GM12878 (cell line): ENCODE data around the gene PCDHGB2. TPM values are rescaled to one million over a fixed set of nuclear protein-coding genes. Genes with fewer than 3 reads are reported as not detected.
"Not testable (repeated sequence)": the region's sequence is repeated elsewhere in the genome, so short reads cannot be mapped to it uniquely, and the experiment has no call there.

Experiments
- ATAC-seq: fragments of 200-7000 bp; cut with Tn5 transposase; 3 replicates; pipeline ENCODE4 v1.9.1; 2020; ENCODE audit warnings: mild to moderate bottlenecking, moderate library complexity
- BruUV-seq: library from RNA; stranded (reverse); fragments of 400-500 nt; replicated peaks from 2 replicates; lab custom pipeline; 2021; lab: Mats Ljungman, UMichigan
- CTCF ChIA-PET: fragments of 300-600 bp; sonication (Branson Sonifier 250); formaldehyde crosslinking; extraction: SDS; loops from one replicate; lab custom pipeline; 2021; ENCODE audit warnings: inconsistent platforms; lab: Yijun Ruan, JAX
- POLR2A ChIA-PET: fragments of 350-600 bp; formaldehyde crosslinking; extraction: SDS; loops from one replicate; lab custom pipeline; 2021; ENCODE audit warnings: inconsistent platforms; lab: Charles Lee
- RAD21 ChIA-PET: fragments of 300-600 bp; sonication (Branson Sonifier 250); formaldehyde crosslinking; loops from one replicate; lab custom pipeline; 2023; ENCODE audit warnings: antibody characterized with exemption; ENCODE audit not compliant: unreplicated experiment; lab: Charles Lee
- SMC1A ChIA-PET: fragments of 300-600 bp; sonication (Branson Sonifier 250); formaldehyde crosslinking; loops from one replicate; lab custom pipeline; 2023; ENCODE audit not compliant: unreplicated experiment, uncharacterized antibody; lab: Charles Lee
- DNase-seq: peaks from one replicate; pipeline ENCODE4 v3.0.0-alpha.2; 2011; ENCODE audit warnings: low read depth, low spot score
- FAIRE-seq: peaks from 3 replicates; lab custom pipeline; 2011; peaks lifted over from hg19 to GRCh38; lab: Jason Lieb, UNC
- H2AFZ ChIP-seq: 2 replicates; pipeline ENCODE4 v1.6.0; 2011; ENCODE audit warnings: low read depth, low read length, control low read depth; ENCODE audit not compliant: control insufficient read depth
- H3K27ac ChIP-seq: 2 replicates; pipeline ENCODE4 v1.5.1; 2011; ENCODE audit warnings: control low read depth; ENCODE audit not compliant: control insufficient read depth, insufficient read depth
- H3K27me3 ChIP-seq, 2 experiments: replicated peaks in 1 of 2; 2 replicates each; pipeline versions ENCODE4 v1.6.0 to v1.6.1; 2011; ENCODE audit warnings: low read length in 1 of 2; ENCODE audit not compliant: control insufficient read depth in 2 of 2, insufficient read depth in 2 of 2
- H3K36me3 ChIP-seq, 2 experiments: 2 replicates each; pipeline ENCODE4 v1.5.1; 2011; ENCODE audit warnings: low read length in 1 of 2; ENCODE audit not compliant: control insufficient read depth in 2 of 2, insufficient read depth in 2 of 2
- H3K4me1 ChIP-seq: 2 replicates; pipeline ENCODE4 v1.6.1; 2011; ENCODE audit warnings: mild to moderate bottlenecking, low read length, moderate library complexity, mixed read lengths; ENCODE audit not compliant: control insufficient read depth, insufficient read depth
- H3K4me2 ChIP-seq: 2 replicates; pipeline ENCODE4 v1.6.0; 2011; ENCODE audit warnings: control low read depth; ENCODE audit not compliant: control insufficient read depth, insufficient read depth
- H3K4me3 ChIP-seq: fragments of 200-600 bp; sonication (generic); 2 replicates; pipeline ENCODE4 v1.5.1; 2016
- H3K79me2 ChIP-seq: 2 replicates; pipeline ENCODE4 v1.6.0; 2011; ENCODE audit warnings: low read length; ENCODE audit not compliant: control insufficient read depth, insufficient read depth
- H3K9ac ChIP-seq: 2 replicates; pipeline ENCODE4 v1.8.0; 2011; ENCODE audit warnings: low read length, control low read depth, mixed read lengths; ENCODE audit not compliant: control insufficient read depth, insufficient read depth
- H3K9me3 ChIP-seq: replicated peaks from 3 replicates; pipeline ENCODE4 v1.5.1; 2011; ENCODE audit warnings: mild to moderate bottlenecking, low read length; ENCODE audit not compliant: control insufficient read depth, insufficient read depth
- H4K20me1 ChIP-seq: 2 replicates; pipeline ENCODE4 v1.6.0; 2011; ENCODE audit not compliant: control insufficient read depth, insufficient read depth
- CBX5 ChIP-seq: sonication (generic); IDR thresholded peaks from 2 replicates; pipeline ENCODE4 v1.6.1; 2016; ENCODE audit warnings: low read depth, moderate library complexity, mild to moderate bottlenecking, inconsistent platforms
- NRF1 ChIP-seq: conservative IDR thresholded peaks from 2 replicates; pipeline ENCODE4 v1.6.1; 2011; ENCODE audit warnings: mild to moderate bottlenecking, low read depth, low read length, improper control_type of control experiment
- RAD21 ChIP-seq: IDR thresholded peaks from 2 replicates; pipeline ENCODE4 v1.6.1; 2011; ENCODE audit warnings: mild to moderate bottlenecking, low read depth, low read length, moderate library complexity; ENCODE audit not compliant: insufficient read depth
- WGBS: methylation state at CpG from one replicate; pipeline ENCODE4 v1.1.6; 2016; ENCODE audit warnings: low lambda C conversion rate; ENCODE audit not compliant: insufficient replicate concordance, insufficient coverage; ENCODE audit errors: missing lambda C conversion rate; 5-methylcytosine and 5-hydroxymethylcytosine counted together
- in situ Hi-C: fragments of 300-500 bp; cut with MboI; formaldehyde crosslinking; loops from 9 replicates; pipeline ENCODE4 v1.14.3; 2018; ENCODE audit warnings: mixed read lengths
- intact Hi-C: fragments of 100-400 bp; cut with micrococcal nuclease; formaldehyde crosslinking; loops from one replicate; pipeline ENCODE4 v1.14.2; 2022; ENCODE audit not compliant: unreplicated experiment
- polyA plus RNA-seq, 11 experiments: library from polyadenylated mRNA; depleted of rRNA in 4 of 11; unstranded in 6 of 11; stranded (reverse) in 5 of 11; fragments of >200 nt; fragmentation: Nextera tagmentation in 4 of 11; fragmentation: Illumina TruSeq in 1 of 11; extraction: Ambion mirVana in 4 of 11; extraction: Trizol in 1 of 11; gene quantifications; 1 replicate in 1 of 11; 2 replicates in 10 of 11; pipeline versions ENCODE4 v1.2.1 to v1.2.3, GENCODE V29; 2011 to 2016; ENCODE audit warnings: inconsistent platforms in 2 of 11, missing spikeins in 2 of 11, low read depth in 1 of 11
- total RNA-seq, 4 experiments: library from RNA; depleted of rRNA in 3 of 4; stranded (reverse); fragments of >200 nt in 3 of 4; fragmentation: Illumina TruSeq in 1 of 4; extraction: Trizol in 1 of 4; gene quantifications; 2 replicates each; pipeline versions ENCODE4 v1.2.1 to v1.2.3, GENCODE V29; 2013 to 2021
- TF ChIP-seq, protein P1 (sequence below), 3 experiments: IDR thresholded peaks in 2 of 3; conservative IDR thresholded peaks in 1 of 3; 2 replicates each; pipeline ENCODE4 v1.5.1; 2011; ENCODE audit warnings: low read depth in 3 of 3, low read length in 3 of 3, mild to moderate bottlenecking in 3 of 3, control low read depth in 2 of 3, moderate library complexity in 2 of 3, inconsistent platforms in 1 of 3, mixed read lengths in 1 of 3; ENCODE audit not compliant: control insufficient read depth in 2 of 3, insufficient read depth in 1 of 3; ENCODE audit errors: extremely low read depth in 1 of 3

The PCDHGB2 gene
- total and polyA plus RNA-seq, 10 of the 15 experiments (the other 5 are each of a cell fraction or from before 2014, with no cell fraction given) = 0.06 to 0.38 (median 0.19) TPM; not detected in 2

DNA sequence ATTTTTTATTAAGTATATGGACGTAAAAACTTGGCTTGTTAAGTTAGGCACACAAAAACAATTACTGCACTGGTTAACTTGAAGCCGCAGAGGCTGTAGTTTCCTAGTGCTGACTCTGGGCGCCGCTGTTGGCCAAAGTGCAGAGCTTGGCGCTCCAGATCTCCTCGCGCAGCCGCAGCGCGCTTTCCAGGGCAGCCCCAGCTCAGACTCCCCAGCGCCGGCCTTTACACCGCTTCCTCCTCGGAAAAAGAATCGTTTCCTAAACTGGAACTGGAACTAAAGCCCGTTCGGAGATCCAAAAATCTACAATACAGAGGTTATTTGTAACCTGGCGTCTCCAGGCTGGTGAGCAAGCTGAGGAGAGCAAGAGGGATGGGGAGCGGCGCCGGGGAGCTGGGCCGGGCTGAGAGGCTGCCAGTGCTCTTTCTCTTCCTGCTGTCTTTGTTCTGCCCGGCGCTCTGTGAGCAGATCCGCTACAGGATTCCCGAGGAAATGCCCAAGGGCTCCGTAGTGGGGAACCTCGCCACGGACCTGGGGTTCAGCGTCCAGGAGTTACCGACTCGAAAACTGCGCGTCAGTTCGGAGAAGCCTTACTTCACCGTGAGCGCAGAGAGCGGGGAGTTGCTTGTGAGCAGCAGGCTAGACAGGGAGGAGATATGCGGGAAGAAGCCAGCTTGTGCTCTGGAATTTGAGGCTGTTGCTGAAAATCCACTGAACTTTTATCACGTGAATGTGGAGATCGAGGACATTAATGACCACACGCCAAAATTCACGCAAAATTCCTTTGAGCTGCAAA is 38.2 kb downstream of the PCDHGB2 start, which contains the start of gene PCDHGB5:
PCDHGB5 (plus strand) TSS at position 192 of the 796 bp plus-strand sequence; CDS start at position 373, 181 bp downstream.
- not testable (repeated sequence) for H2AFZ ChIP-seq, DNase-seq

More for the DNA sequence above, 38.2 kb downstream of the PCDHGB2 start, which contains the start of gene PCDHGB5:
- TF ChIP-seq CBX5 (peak; percentile 60; the same call in 1 of the 2 replicates), NRF1 (0 out of 2 replicates have a peak, but pooled peaks have one; percentile 12), RAD21 (peak; percentile 37)
- TF ChIP-seq, protein P1, sequence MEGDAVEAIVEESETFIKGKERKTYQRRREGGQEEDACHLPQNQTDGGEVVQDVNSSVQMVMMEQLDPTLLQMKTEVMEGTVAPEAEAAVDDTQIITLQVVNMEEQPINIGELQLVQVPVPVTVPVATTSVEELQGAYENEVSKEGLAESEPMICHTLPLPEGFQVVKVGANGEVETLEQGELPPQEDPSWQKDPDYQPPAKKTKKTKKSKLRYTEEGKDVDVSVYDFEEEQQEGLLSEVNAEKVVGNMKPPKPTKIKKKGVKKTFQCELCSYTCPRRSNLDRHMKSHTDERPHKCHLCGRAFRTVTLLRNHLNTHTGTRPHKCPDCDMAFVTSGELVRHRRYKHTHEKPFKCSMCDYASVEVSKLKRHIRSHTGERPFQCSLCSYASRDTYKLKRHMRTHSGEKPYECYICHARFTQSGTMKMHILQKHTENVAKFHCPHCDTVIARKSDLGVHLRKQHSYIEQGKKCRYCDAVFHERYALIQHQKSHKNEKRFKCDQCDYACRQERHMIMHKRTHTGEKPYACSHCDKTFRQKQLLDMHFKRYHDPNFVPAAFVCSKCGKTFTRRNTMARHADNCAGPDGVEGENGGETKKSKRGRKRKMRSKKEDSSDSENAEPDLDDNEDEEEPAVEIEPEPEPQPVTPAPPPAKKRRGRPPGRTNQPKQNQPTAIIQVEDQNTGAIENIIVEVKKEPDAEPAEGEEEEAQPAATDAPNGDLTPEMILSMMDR (IDR thresholded peaks at IDR 0.05 in 2 of 3, conservative IDR thresholded peaks at IDR 0.05 in 1 of 3; ENCODE audit: control insufficient read depth in 2 of 3, extremely low read depth in 1 of 3, insufficient read depth in 1 of 3, low read depth in 3 of 3, low read length in 3 of 3) = peak; percentile 40 to 57 (median 41); a peak in 5 of 6 replicates
- TF ChIP-seq, all 136 proteins: peak for 4; not testable (repeated sequence) for 132
- Histone ChIP-seq H3K4me3 (peak within 1 kb of the TSS; percentile 53; the same call in 1 of the 2 replicates), H3K9me3 (peaks cover 18% of the 10 kb centered on the region; the same call in 2 of the 3 replicates)
- in situ Hi-C loops, H3K27ac ChIP-seq, BruUV-seq, H3K4me1 ChIP-seq, H3K36me3 ChIP-seq, H3K79me2 ChIP-seq, H3K27me3 ChIP-seq, intact Hi-C loops, H3K4me2 ChIP-seq, H4K20me1 ChIP-seq, H3K9ac ChIP-seq, POLR2A ChIA-PET: not testable (repeated sequence)
- WGBS = 8% methylated on average over 26 of the region's 43 CpGs
- CTCF ChIA-PET = interaction anchor here (0.9 to 1.7 kb wide), 10 partner anchors 10 to 166 kb away, joined by 3 to 8 read pairs (median 4); partner anchors contain the start of genes PCDHGA1, PCDHGA10, PCDHGA12 and PCDHGB3
- SMC1A ChIA-PET = interaction anchor here (1.3 kb wide), 1 partner anchor 160 kb away, joined by 5 read pairs; no protein-coding TSS in a partner anchor
- ATAC-seq (peak; percentile 82), FAIRE-seq (peak; percentile 38)
- RAD21 ChIA-PET = interaction anchor here (1.4 kb wide), 1 partner anchor 15 kb away, joined by 4 read pairs; the partner anchor contains the start of gene PCDHGA10
